Tibial nerve (tissue), 4 donors: ENCODE data around the gene MAPKAPK5. TPM values are rescaled to one million over a fixed set of nuclear protein-coding genes. Genes with fewer than 3 reads are reported as not detected.

ENCODE experiments used
- DNase-seq, 2 donors: peaks; one replicate each; pipeline ENCODE4 v3.0.0-alpha.2; 2019; ENCODE audit warnings: low spot score in 2 of 2
- H3K27ac ChIP-seq, 4 donors: fragments of 200-600 bp; sonication (generic) in 3 of 4; one replicate each; pipeline ENCODE4 v1.5.1; 2017 to 2019; ENCODE audit warnings: mild to moderate bottlenecking in 1 of 4
- H3K27me3 ChIP-seq, 2 donors: fragments of 200-600 bp; sonication (generic) in 1 of 2; one replicate each; pipeline versions ENCODE4 v1.5.1 to v1.6.0; 2017 to 2019
- H3K36me3 ChIP-seq, 3 donors: fragments of 200-600 bp; sonication (generic); one replicate each; pipeline ENCODE4 v1.5.1; 2018 to 2019
- H3K4me1 ChIP-seq, 4 donors: fragments of 200-600 bp; sonication (generic) in 3 of 4; one replicate each; pipeline ENCODE4 v1.5.1; 2017 to 2019
- H3K4me3 ChIP-seq, 4 donors: fragments of 200-600 bp; sonication (generic) in 3 of 4; one replicate each; pipeline ENCODE4 v1.5.1; 2017 to 2019; ENCODE audit warnings: mild to moderate bottlenecking in 1 of 4, moderate library complexity in 1 of 4
- H3K9me3 ChIP-seq, 4 donors: fragments of 200-600 bp; sonication (generic) in 3 of 4; one replicate each; pipeline ENCODE4 v1.5.1; 2017 to 2019
- CTCF ChIP-seq, 5 experiments: fragments of 200-600 bp in 3 of 5; fragments of 450-650 bp in 2 of 5; sonication (generic) in 3 of 5; IDR thresholded peaks; one replicate each; pipeline ENCODE4 v1.5.1; 2016 to 2019; ENCODE audit warnings: antibody characterized with exemption in 5 of 5, mild to moderate bottlenecking in 3 of 5, moderate library complexity in 2 of 5
- EP300 ChIP-seq, 2 donors: sonication (generic); formaldehyde crosslinking; IDR thresholded peaks; one replicate each; pipeline ENCODE4 v1.6.1; 2017; ENCODE audit warnings: antibody characterized with exemption in 2 of 2, mild to moderate bottlenecking in 1 of 2
- POLR2A ChIP-seq, 2 donors: fragments of 450-650 bp; IDR thresholded peaks; one replicate each; pipeline ENCODE4 v1.6.1; 2017; ENCODE audit warnings: antibody characterized with exemption in 2 of 2, mild to moderate bottlenecking in 2 of 2, moderate library complexity in 2 of 2
- WGBS, 2 donors: methylation state at CpG; one replicate each; pipeline ENCODE4 v1.1.5; 2018; 5-methylcytosine and 5-hydroxymethylcytosine counted together
- total RNA-seq, 4 donors: library from RNA; depleted of rRNA; stranded (reverse); fragments of >200 nt; gene quantifications; one replicate each; pipeline ENCODE4 v1.1.0, GENCODE V29; 2016

Gene MAPKAPK5
- total RNA-seq, 4 donors from 2014 or later: 36.1 to 65.1 (median 44.7) TPM

- no peak for TF ChIP-seq POLR2A (IDR thresholded peaks at IDR 0.05)
- TF ChIP-seq EP300 (IDR thresholded peaks at IDR 0.05): no peak
- TF ChIP-seq CTCF (IDR thresholded peaks at IDR 0.05): no peak
- H3K27me3 ChIP-seq: no peaks in the 10 kb centered on the region
- H3K27ac ChIP-seq: no peak overlapping the region
- no peak for DNase-seq
- H3K4me1 ChIP-seq: no peaks in the 10 kb centered on the region
- H3K9me3 ChIP-seq: peaks cover 0 to 2% (median 0%) of the 10 kb centered on the region in 4 donors
- no peak overlapping the region for H3K4me3 ChIP-seq
- WGBS, 2 donors: 63 to 72% methylated on average over 2 of the region's 2 CpGs
- peaks cover 7 to 77% (median 9%) of the 10 kb centered on the region in 3 donors for H3K36me3 ChIP-seq
Observed at GRCh38 chr12:111867531-111867930, 25.5 kb downstream of the MAPKAPK5 start.

GRCh38 chr12:111868676-111869588 lies 26.9 kb downstream of the MAPKAPK5 start:
- no peak for DNase-seq
- Histone ChIP-seq H3K9me3 (peaks cover 0 to 3% (median 0%) of the 10 kb centered on the region in 4 donors), H3K36me3 (peaks cover 7 to 89% (median 11%) of the 10 kb centered on the region in 3 donors), H3K4me3 (no peak overlapping the region), H3K27ac (no peak overlapping the region), H3K4me1 (no peaks in the 10 kb centered on the region), H3K27me3 (no peaks in the 10 kb centered on the region)
- WGBS, 2 donors: 62 to 65% methylated on average over 2 of the region's 2 CpGs
- TF ChIP-seq CTCF (IDR thresholded peaks at IDR 0.05) (no peak), EP300 (IDR thresholded peaks at IDR 0.05) (no peak), POLR2A (IDR thresholded peaks at IDR 0.05) (no peak)

- no peaks in the 10 kb centered on the region for H3K27me3 ChIP-seq
- H3K36me3 ChIP-seq: peaks cover 7 to 92% (median 11%) of the 10 kb centered on the region in 3 donors
- no peak overlapping the region for H3K27ac ChIP-seq
- no peak for DNase-seq
- H3K4me1 ChIP-seq: no peaks in the 10 kb centered on the region
- peaks cover 0 to 3% (median 0%) of the 10 kb centered on the region in 4 donors for H3K9me3 ChIP-seq
- 85 to 96% methylated on average over 1 of the region's 1 CpG for WGBS, 2 donors
- no peak for TF ChIP-seq POLR2A (IDR thresholded peaks at IDR 0.05)
- H3K4me3 ChIP-seq: no peak overlapping the region
Observed at GRCh38 chr12:111869671-111870070, 27.6 kb downstream of the MAPKAPK5 start.

GRCh38 chr12:111870216-111870615 lies 28.2 kb downstream of the MAPKAPK5 start:
- Histone ChIP-seq H3K9me3 (peaks cover 0 to 3% (median 0%) of the 10 kb centered on the region in 4 donors), H3K4me3 (no peak overlapping the region), H3K4me1 (no peaks in the 10 kb centered on the region), H3K27ac (no peak overlapping the region), H3K27me3 (no peaks in the 10 kb centered on the region), H3K36me3 (peaks cover 7 to 93% (median 11%) of the 10 kb centered on the region in 3 donors)
- no peak for DNase-seq
- no peak for TF ChIP-seq EP300 (IDR thresholded peaks at IDR 0.05)
- TF ChIP-seq CTCF (IDR thresholded peaks at IDR 0.05): no peak
- WGBS, 2 donors: 93% methylated on average over 6 of the region's 6 CpGs

- H3K36me3 ChIP-seq: peaks cover 7 to 94% (median 11%) of the 10 kb centered on the region in 3 donors
- H3K27ac ChIP-seq: no peak overlapping the region
- no peaks in the 10 kb centered on the region for H3K27me3 ChIP-seq
- H3K9me3 ChIP-seq: peaks cover 0 to 3% (median 0%) of the 10 kb centered on the region in 4 donors
- 78 to 83% methylated on average over 2 of the region's 2 CpGs for WGBS, 2 donors
- H3K4me3 ChIP-seq: no peak overlapping the region
- H3K4me1 ChIP-seq: no peaks in the 10 kb centered on the region
- TF ChIP-seq POLR2A (IDR thresholded peaks at IDR 0.05): no peak
- TF ChIP-seq CTCF (IDR thresholded peaks at IDR 0.05): no peak
- TF ChIP-seq EP300 (IDR thresholded peaks at IDR 0.05): no peak
- no peak for DNase-seq
Observed at GRCh38 chr12:111870706-111871105, 28.7 kb downstream of the MAPKAPK5 start.
